CD14-positive monocyte (primary cell): ENCODE data around the gene F13A1. TPM values are rescaled to one million over a fixed set of nuclear protein-coding genes. Genes with fewer than 3 reads are reported as not detected.

Experiments used
- DNase-seq, 3 donors: peaks; one replicate each; pipeline ENCODE4 v3.0.0-alpha.2; 2011 to 2022
- H2AFZ ChIP-seq: 2 replicates; pipeline ENCODE4 v1.6.0; 2012; ENCODE audit warnings: mild to moderate bottlenecking, low read depth, low read length, inconsistent platforms; ENCODE audit not compliant: insufficient read depth, poor library complexity, severe bottlenecking
- H3K27ac ChIP-seq, 2 donors: 1 replicate in 1 of 2; 2 replicates in 1 of 2; pipeline ENCODE4 v1.5.1; 2012 to 2013; ENCODE audit warnings: low read length in 2 of 2, control low read depth in 1 of 2, inconsistent platforms in 1 of 2, low read depth in 1 of 2, mild to moderate bottlenecking in 1 of 2
- H3K27me3 ChIP-seq, 2 donors: one replicate each; pipeline versions ENCODE4 v1.6.0 to v1.6.1; 2011 to 2013; ENCODE audit warnings: low read length in 2 of 2; ENCODE audit not compliant: control insufficient read depth in 2 of 2, insufficient read depth in 2 of 2
- H3K36me3 ChIP-seq, 2 donors: replicated peaks in 1 of 2; 1 replicate in 1 of 2; 2 replicates in 1 of 2; pipeline versions ENCODE4 v1.5.1 to v1.6.1; 2012 to 2013; ENCODE audit warnings: low read length in 2 of 2, control low read depth in 1 of 2, inconsistent platforms in 1 of 2, mild to moderate bottlenecking in 1 of 2; ENCODE audit not compliant: insufficient read depth in 2 of 2, control insufficient read depth in 1 of 2
- H3K4me1 ChIP-seq, 2 donors: 1 replicate in 1 of 2; 2 replicates in 1 of 2; pipeline versions ENCODE4 v1.5.1 to v1.6.1; 2012 to 2013; ENCODE audit warnings: low read length in 2 of 2, control low read depth in 1 of 2, inconsistent platforms in 1 of 2, mild to moderate bottlenecking in 1 of 2, moderate library complexity in 1 of 2; ENCODE audit not compliant: insufficient read depth in 2 of 2, control insufficient read depth in 1 of 2
- H3K4me2 ChIP-seq: replicated peaks from 2 replicates; pipeline ENCODE3; 2012; ENCODE audit warnings: low read length, moderate library complexity, mild to moderate bottlenecking; ENCODE audit not compliant: poor library complexity, severe bottlenecking; ENCODE audit errors: extremely low read depth
- H3K4me3 ChIP-seq, 3 experiments: fragments of 200-600 bp in 1 of 3; sonication (generic) in 1 of 3; replicated peaks in 1 of 3; 1 replicate in 2 of 3; 2 replicates in 1 of 3; pipeline ENCODE4 v1.5.1; 2011 to 2013; ENCODE audit warnings: low read length in 3 of 3, mild to moderate bottlenecking in 3 of 3, control low read depth in 2 of 3, low read depth in 2 of 3, inconsistent platforms in 1 of 3, moderate library complexity in 1 of 3
- H3K79me2 ChIP-seq: 2 replicates; pipeline ENCODE4 v1.6.0; 2012; ENCODE audit warnings: mild to moderate bottlenecking, control low read depth, inconsistent platforms, low read length, moderate library complexity; ENCODE audit not compliant: insufficient read depth
- H3K9ac ChIP-seq: 2 replicates; pipeline ENCODE4 v1.6.0; 2017; ENCODE audit warnings: low read length, mild to moderate bottlenecking; ENCODE audit not compliant: insufficient read depth, poor library complexity, severe bottlenecking
- H3K9me3 ChIP-seq, 2 donors: replicated peaks in 1 of 2; 1 replicate in 1 of 2; 2 replicates in 1 of 2; pipeline versions ENCODE4 v1.5.1 to v1.6.1; 2012 to 2013; ENCODE audit warnings: low read length in 2 of 2, control low read depth in 1 of 2; ENCODE audit not compliant: control insufficient read depth in 1 of 2, insufficient read depth in 1 of 2
- H4K20me1 ChIP-seq: 2 replicates; pipeline ENCODE4 v1.6.0; 2012; ENCODE audit warnings: mild to moderate bottlenecking, low read length, control low read depth, moderate library complexity; ENCODE audit not compliant: insufficient read depth
- H3K27ac Mint-ChIP-seq, 7 donors: one replicate each; pipeline ENCODE4 v1.8.0; 2020; ENCODE audit warnings: mild to moderate bottlenecking in 7 of 7, mixed read lengths in 7 of 7, moderate library complexity in 6 of 7, inconsistent platforms in 2 of 7
- H3K27me3 Mint-ChIP-seq, 3 donors: one replicate each; pipeline ENCODE4 v1.8.0; 2021 to 2022; ENCODE audit warnings: low read depth in 3 of 3, mild to moderate bottlenecking in 3 of 3, mixed read lengths in 3 of 3, moderate library complexity in 3 of 3, inconsistent platforms in 1 of 3
- H3K36me3 Mint-ChIP-seq, 2 donors: one replicate each; pipeline ENCODE4 v1.8.0; 2020; ENCODE audit warnings: mixed read lengths in 2 of 2, inconsistent platforms in 1 of 2, mild to moderate bottlenecking in 1 of 2
- H3K4me1 Mint-ChIP-seq: one replicate; pipeline ENCODE4 v1.8.0; 2020; ENCODE audit warnings: mild to moderate bottlenecking, mixed read lengths
- H3K4me3 Mint-ChIP-seq, 2 donors: one replicate each; pipeline ENCODE4 v1.8.0; 2020; ENCODE audit warnings: mild to moderate bottlenecking in 2 of 2, mixed read lengths in 2 of 2, moderate library complexity in 1 of 2
- H3K9me3 Mint-ChIP-seq, 7 donors: one replicate each; pipeline ENCODE4 v1.8.0; 2020 to 2022; ENCODE audit warnings: mixed read lengths in 7 of 7, mild to moderate bottlenecking in 6 of 7, moderate library complexity in 6 of 7, inconsistent platforms in 2 of 7
- WGBS: methylation state at CpG from one replicate; pipeline ENCODE4 v1.1.5; 2013; ENCODE audit warnings: missing lambda C conversion rate; ENCODE audit not compliant: insufficient coverage; 5-methylcytosine and 5-hydroxymethylcytosine counted together
- intact Hi-C, 2 donors: fragments of 100-400 bp; cut with micrococcal nuclease; formaldehyde crosslinking; loops; one replicate each; pipeline versions ENCODE4 v1.15.0 to v1.15.1; 2023
- polyA plus RNA-seq, 3 donors: library from polyadenylated mRNA; depleted of rRNA in 1 of 3; unstranded in 2 of 3; stranded (reverse) in 1 of 3; fragments of 300-500 nt in 2 of 3; fragments of >200 nt in 1 of 3; fragmentation: Illumina TruSeq in 2 of 3; gene quantifications; 1 replicate in 2 of 3; 2 replicates in 1 of 3; pipeline ENCODE4 v1.2.3, GENCODE V29; 2012 to 2021
- TF ChIP-seq, protein P1 (sequence below): fragments of 200-600 bp; IDR thresholded peaks from one replicate; pipeline ENCODE4 v1.8.0; 2022; ENCODE audit warnings: antibody characterized with exemption, mild to moderate bottlenecking

The F13A1 gene
- polyA plus RNA-seq, 3 donors: 49.0 to 136 (median 105) TPM

DNA sequence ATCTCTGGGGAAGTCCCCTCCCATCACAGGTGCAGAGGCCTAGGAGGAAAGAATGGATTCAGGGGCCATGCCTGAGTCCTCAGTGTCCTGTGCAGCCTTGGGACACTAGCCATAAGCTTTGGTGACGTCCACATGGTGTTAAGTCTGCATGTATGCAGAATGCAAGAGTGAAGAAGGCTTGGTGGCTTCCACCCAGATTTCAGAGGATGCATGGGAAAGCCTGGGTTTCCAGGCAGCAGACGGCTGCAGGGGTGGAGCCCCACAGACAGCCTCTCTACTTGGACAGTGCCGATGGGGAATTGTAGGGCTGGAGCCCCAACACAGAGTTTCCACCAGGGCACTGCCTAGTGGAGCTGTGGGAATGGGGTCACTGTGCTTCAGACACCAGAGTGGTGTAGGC, 196.7 kb downstream of the F13A1 start:
- intact Hi-C loops: no loop called here
- no peak overlapping the region for H3K27ac ChIP-seq
- H3K4me3 ChIP-seq: no peak overlapping the region

GRCh38 chr6:6121943-6122342, 198.5 kb downstream of the F13A1 start:
- WGBS: 100% methylated on average over 1 of the region's 1 CpG
- H3K27me3 Mint-ChIP-seq: peaks cover 2 to 6% (median 5%) of the 10 kb centered on the region in 3 donors
- Histone ChIP-seq H3K4me2 (no peak overlapping the region), H3K27me3 (no peaks in the 10 kb centered on the region), H2AFZ (no peak overlapping the region), H4K20me1 (no peaks in the 10 kb centered on the region), H3K9ac (no peak overlapping the region), H3K27ac (no peak overlapping the region), H3K4me1 (no peaks in the 10 kb centered on the region), H3K4me3 (no peak overlapping the region), H3K9me3 (no peaks in the 10 kb centered on the region), H3K79me2 (no peaks in the 10 kb centered on the region), H3K36me3 (no peaks in the 10 kb centered on the region)
- TF ChIP-seq, protein P1, sequence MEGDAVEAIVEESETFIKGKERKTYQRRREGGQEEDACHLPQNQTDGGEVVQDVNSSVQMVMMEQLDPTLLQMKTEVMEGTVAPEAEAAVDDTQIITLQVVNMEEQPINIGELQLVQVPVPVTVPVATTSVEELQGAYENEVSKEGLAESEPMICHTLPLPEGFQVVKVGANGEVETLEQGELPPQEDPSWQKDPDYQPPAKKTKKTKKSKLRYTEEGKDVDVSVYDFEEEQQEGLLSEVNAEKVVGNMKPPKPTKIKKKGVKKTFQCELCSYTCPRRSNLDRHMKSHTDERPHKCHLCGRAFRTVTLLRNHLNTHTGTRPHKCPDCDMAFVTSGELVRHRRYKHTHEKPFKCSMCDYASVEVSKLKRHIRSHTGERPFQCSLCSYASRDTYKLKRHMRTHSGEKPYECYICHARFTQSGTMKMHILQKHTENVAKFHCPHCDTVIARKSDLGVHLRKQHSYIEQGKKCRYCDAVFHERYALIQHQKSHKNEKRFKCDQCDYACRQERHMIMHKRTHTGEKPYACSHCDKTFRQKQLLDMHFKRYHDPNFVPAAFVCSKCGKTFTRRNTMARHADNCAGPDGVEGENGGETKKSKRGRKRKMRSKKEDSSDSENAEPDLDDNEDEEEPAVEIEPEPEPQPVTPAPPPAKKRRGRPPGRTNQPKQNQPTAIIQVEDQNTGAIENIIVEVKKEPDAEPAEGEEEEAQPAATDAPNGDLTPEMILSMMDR: no peak
- no peak for DNase-seq
- H3K4me1 Mint-ChIP-seq: no peaks in the 10 kb centered on the region
- no peaks in the 10 kb centered on the region for H3K36me3 Mint-ChIP-seq
- H3K27ac Mint-ChIP-seq: no peak overlapping the region
- intact Hi-C loops: no loop called here
- no peak overlapping the region for H3K4me3 Mint-ChIP-seq
- peaks cover 2 to 19% (median 10%) of the 10 kb centered on the region in 7 donors for H3K9me3 Mint-ChIP-seq

More for the DNA sequence above, 196.7 kb downstream of the F13A1 start:
- Histone ChIP-seq H4K20me1 (no peaks in the 10 kb centered on the region), H3K4me2 (no peak overlapping the region), H3K9ac (no peak overlapping the region), H3K79me2 (no peaks in the 10 kb centered on the region), H3K36me3 (no peaks in the 10 kb centered on the region), H3K27me3 (no peaks in the 10 kb centered on the region), H2AFZ (no peak overlapping the region), H3K4me1 (no peaks in the 10 kb centered on the region), H3K9me3 (no peaks in the 10 kb centered on the region)
- peaks cover 2% of the 10 kb centered on the region for H3K4me1 Mint-ChIP-seq
- peaks cover 0 to 4% (median 3%) of the 10 kb centered on the region in 3 donors for H3K27me3 Mint-ChIP-seq
- no peak overlapping the region for H3K27ac Mint-ChIP-seq
- WGBS: 56% methylated on average over 3 of the region's 3 CpGs
- H3K9me3 Mint-ChIP-seq: peaks cover 0 to 13% (median 2%) of the 10 kb centered on the region in 7 donors
- TF ChIP-seq, protein P1: no peak
- H3K36me3 Mint-ChIP-seq: no peaks in the 10 kb centered on the region
- H3K4me3 Mint-ChIP-seq: no peak overlapping the region
- DNase-seq: no peak
